IPS-18a (cell line): Measurements from ENCODE around the gene SFXN2.
"Not testable (repeated sequence)": the region's sequence is repeated elsewhere in the genome, so short reads cannot be mapped to it uniquely, and the experiment has no call there.

Experiments used
- H3K27ac ChIP-seq: one replicate; pipeline ENCODE4 v1.5.1; 2013; ENCODE audit warnings: low read length
- H3K27me3 ChIP-seq: one replicate; pipeline ENCODE4 v1.6.1; 2013; ENCODE audit warnings: mild to moderate bottlenecking, low read length; ENCODE audit not compliant: control insufficient read depth, insufficient read depth
- H3K36me3 ChIP-seq: one replicate; pipeline ENCODE4 v1.6.1; 2013; ENCODE audit warnings: low read depth, low read length; ENCODE audit not compliant: control insufficient read depth
- H3K4me1 ChIP-seq: one replicate; pipeline ENCODE4 v1.6.1; 2013; ENCODE audit warnings: low read depth, low read length; ENCODE audit not compliant: control insufficient read depth
- H3K4me3 ChIP-seq: one replicate; pipeline ENCODE4 v1.5.1; 2013; ENCODE audit warnings: low read length
- H3K9ac ChIP-seq: one replicate; pipeline ENCODE4 v1.6.1; 2013; ENCODE audit warnings: mild to moderate bottlenecking, low read length, moderate library complexity
- H3K9me3 ChIP-seq: one replicate; pipeline ENCODE4 v1.6.1; 2013; ENCODE audit warnings: low read depth, low read length; ENCODE audit not compliant: control insufficient read depth

The SFXN2 gene

DNA sequence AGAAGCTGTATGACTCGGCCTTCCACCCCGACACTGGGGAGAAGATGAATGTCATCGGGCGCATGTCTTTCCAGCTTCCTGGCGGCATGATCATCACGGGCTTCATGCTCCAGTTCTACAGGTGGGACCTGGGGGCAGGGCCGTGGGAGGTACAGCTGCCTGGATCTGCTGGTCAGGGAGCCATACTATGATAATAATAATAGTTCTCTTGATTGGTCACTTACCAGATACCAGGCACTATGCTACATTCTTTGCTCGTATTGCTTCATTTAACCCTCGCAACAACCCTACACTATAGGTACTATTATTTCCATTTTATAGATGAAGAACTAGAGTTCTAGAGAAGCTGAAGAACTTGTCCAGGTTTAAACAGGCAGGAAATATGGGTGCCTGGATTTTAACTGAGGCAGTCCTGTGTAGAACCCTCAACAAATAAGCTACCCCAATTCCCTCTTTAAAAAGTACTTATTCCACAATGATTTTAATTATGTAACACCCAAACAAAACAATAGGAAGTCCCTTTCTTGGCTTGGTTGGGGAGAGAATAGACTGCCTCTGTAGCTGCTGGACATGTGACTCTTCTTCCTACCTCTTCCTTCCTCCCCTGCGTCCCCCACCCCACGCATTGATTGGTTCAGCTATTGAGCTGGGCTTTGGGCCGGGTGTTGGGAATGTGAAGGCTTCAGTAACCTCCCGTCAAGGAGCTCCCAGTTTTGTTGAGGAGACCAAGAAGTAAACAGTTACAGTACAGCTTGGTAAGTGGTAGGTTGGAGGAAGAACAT is 12.8 kb downstream of the SFXN2 start:
- Histone ChIP-seq H3K4me1 (no peaks in the 10 kb centered on the region), H3K27ac (no peak overlapping the region), H3K9ac (no peak overlapping the region), H3K27me3 (no peaks in the 10 kb centered on the region), H3K9me3 (no peaks in the 10 kb centered on the region), H3K4me3 (no peak overlapping the region), H3K36me3 (peaks cover 37% of the 10 kb centered on the region)

DNA sequence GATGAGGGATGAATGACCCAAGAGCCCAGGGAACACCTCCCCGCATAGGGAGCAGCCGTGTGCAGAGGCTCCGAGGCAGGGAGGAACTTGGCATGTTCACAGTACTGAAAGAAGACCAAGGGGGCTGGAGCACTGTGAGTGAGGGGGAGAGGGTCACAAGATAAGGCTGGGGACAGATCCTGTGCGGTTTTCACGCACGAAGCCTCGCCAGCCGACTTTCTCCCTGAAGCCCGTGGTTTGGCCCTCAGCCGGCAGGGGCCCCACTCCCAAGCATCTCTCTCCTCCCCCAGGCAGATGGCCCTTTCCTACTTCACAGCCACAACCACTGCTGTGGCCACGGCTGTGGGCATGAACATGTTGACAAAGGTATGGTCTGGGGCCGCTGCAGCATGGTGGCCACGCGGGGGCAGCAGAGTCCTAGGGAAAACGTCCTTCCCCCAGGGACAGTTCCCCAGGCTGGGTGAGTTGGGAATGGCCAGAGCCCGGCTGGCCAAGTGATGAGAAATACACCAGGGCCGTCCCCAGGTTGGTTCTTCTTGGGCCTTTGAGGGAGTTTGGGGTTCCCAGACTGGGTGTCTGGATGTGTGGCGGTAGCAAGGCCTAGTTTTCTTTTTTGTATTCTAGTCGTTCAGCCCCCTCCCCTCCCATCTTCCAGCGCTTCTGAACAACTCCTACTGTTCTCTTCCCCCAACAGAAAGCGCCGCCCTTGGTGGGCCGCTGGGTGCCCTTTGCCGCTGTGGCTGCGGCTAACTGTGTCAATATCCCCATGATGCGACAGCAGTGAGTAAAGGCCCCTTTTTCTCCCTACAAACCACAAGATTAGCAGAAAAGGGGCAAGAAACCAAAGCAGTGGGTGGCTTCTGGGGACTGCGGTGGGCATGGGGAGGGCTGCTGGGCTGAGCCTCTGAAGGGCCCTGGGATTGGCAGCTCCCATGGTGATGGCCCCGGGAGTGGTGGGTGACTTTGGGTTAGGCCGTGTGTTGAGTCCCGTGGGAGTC is 14.9 kb downstream of the SFXN2 start:
- Histone ChIP-seq H3K27ac (no peak overlapping the region), H3K4me1 (no peaks in the 10 kb centered on the region), H3K36me3 (peaks cover 54% of the 10 kb centered on the region), H3K27me3 (no peaks in the 10 kb centered on the region), H3K9ac (no peak overlapping the region), H3K9me3 (no peaks in the 10 kb centered on the region), H3K4me3 (no peak overlapping the region)

DNA sequence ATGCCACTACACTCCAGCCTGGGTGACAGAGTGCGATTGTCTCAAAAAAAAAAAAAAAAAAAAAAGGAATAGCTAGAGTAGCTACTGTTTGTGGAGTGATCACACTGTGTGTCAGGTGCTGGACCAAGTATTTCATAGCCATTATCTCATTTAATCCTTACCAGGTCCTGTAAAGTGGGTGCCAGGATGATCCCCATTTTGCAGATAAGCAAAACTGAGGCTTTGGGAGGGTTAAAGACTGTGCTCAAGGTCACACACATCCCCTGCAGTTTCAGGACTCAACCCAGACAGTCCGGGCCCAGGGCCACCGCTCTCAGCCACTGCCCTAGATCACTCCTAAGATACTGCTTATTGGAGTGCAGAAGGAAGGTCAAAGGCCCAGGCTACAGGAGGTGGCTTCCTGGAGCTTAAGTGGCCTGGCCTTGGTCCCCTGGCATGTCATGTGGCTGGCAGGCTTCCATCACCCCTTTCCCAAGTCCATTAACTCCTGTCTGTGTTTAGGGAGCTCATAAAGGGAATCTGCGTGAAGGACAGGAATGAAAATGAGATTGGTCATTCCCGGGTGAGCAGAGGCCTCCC is 16.9 kb downstream of the SFXN2 start:
- Histone ChIP-seq H3K9ac (no peak overlapping the region), H3K4me1 (no peaks in the 10 kb centered on the region), H3K4me3 (no peak overlapping the region), H3K27ac (no peak overlapping the region), H3K9me3 (no peaks in the 10 kb centered on the region), H3K36me3 (peaks cover 62% of the 10 kb centered on the region), H3K27me3 (no peaks in the 10 kb centered on the region)

DNA sequence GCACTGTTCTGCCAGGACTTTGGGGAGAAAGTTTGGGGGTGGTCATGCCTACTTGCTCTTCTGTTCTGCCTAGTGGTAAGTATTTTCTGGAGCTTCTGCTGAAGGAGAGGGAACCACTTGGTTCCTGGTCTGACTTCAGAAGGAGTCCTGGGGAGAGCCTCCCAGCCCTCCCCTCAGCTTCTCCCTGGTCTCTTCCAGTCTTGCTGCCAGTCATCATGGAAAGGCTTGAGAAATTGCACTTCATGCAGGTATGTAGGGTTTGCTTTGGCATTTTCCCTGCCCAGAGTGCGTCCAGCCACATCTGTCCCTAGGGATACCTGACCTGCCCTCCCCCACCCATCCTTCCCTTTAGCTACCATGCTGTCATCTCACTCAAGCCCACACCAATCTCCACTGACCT is 18.2 kb downstream of the SFXN2 start:
- H3K27ac ChIP-seq = no peak overlapping the region
- H3K4me1 ChIP-seq = no peaks in the 10 kb centered on the region
- no peaks in the 10 kb centered on the region for H3K9me3 ChIP-seq
- H3K4me3 ChIP-seq = no peak overlapping the region
- peaks cover 54% of the 10 kb centered on the region for H3K36me3 ChIP-seq
- no peaks in the 10 kb centered on the region for H3K27me3 ChIP-seq
- H3K9ac ChIP-seq = no peak overlapping the region

DNA sequence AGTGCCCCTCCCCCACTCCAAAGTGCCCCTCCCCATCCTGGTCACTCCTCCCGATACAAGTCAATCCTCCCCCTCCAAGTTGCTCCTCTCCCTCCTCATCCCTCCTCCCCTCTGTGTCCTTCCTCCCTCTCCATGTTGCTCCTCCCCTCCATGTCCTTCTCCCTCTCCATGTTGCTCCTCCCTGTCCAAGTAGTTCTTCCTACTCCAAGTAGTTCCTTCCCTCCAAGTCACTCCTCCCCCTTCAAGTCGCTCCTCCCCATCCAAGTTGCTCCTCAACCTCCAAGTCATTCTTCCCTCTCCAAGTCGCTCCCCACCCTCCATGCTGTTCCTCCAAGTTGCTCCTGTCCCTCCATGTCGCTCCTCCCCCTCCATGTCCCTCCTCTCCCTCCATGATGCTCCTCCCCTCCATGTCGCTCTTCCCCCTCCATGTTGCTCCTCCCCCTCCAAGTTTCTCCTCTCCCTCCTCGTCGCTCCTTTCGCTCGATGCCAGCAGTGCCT is 20.7 kb downstream of the SFXN2 start:
- Histone ChIP-seq H3K27ac (no peak overlapping the region), H3K27me3 (no peaks in the 10 kb centered on the region), H3K9ac (no peak overlapping the region), H3K36me3 (peaks cover 50% of the 10 kb centered on the region), H3K4me1 (no peaks in the 10 kb centered on the region), H3K9me3 (no peaks in the 10 kb centered on the region), H3K4me3 (no peak overlapping the region)

DNA sequence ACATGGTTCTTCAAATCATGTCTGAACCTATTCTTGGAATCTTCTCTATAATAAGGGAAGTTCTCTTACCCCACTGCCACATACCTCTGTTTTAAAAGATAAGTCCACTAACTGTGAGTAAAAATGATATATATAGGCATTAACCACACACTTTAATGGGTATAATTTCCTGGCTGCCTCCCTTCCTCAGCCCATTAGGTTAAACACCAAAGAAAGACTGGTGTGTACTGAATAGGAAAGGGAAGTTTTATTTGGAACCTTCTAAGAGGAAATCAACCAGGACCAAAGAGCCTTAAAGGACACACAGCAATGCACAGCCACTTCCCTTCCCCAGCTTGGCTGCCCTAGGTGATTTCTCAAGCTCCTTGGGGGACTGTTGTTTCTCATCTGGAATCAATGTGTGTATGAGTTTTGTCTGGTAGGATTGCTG is 24.3 kb downstream of the SFXN2 start:
- Histone ChIP-seq H3K9me3 (no peaks in the 10 kb centered on the region), H3K4me3 (no peak overlapping the region), H3K4me1 (peaks cover 4% of the 10 kb centered on the region), H3K36me3 (peaks cover 24% of the 10 kb centered on the region), H3K27me3 (no peaks in the 10 kb centered on the region), H3K27ac (no peak overlapping the region), H3K9ac (no peak overlapping the region)

DNA sequence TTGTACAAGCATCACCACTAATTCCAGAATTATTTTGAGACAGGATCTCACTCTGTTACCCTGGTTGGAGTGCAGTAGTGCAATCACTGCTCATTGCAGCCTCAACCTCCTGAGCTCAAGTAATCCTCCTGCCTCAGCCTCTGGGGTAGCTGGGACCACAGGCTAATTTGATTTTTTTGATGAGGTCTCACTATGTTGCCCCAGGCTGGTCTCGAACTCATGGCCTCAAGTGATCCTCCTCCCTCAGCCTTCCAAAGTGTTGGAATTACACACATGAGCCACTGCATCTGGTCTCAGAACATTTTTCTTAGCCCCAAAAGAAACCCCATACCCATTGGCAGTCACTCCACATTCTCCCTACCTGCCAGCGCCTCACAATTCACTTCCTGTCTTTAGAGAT is 25.8 kb downstream of the SFXN2 start:
- no peaks in the 10 kb centered on the region for H3K9me3 ChIP-seq

DNA sequence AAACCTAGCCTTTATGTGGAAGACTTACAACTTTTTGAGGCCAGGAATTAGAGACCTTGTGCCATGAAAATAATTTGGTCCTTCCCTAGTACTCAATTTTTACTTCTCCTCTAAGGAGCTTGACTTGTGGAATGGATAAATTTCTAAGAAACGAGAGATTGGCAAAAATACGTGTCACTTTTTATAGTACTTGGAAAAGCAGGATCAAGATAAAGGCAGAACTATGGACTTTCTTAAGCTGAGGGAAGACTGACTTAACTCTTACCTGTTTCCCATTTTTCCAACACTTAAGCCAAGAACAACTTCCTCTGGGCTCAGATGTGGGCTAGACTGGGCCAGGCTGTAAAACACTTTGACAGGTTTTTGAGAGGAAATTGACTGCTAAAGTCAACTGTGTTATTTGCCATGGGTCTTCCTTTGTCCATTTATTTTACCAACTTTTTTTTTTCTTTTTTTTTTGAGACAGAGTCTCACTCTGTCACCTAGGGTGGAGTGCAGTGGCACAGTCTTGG is 27.3 kb downstream of the SFXN2 start:
- Histone ChIP-seq H3K9ac (no peak overlapping the region), H3K9me3 (no peaks in the 10 kb centered on the region), H3K4me1 (peaks cover 4% of the 10 kb centered on the region), H3K36me3 (peaks cover 10% of the 10 kb centered on the region), H3K27me3 (no peaks in the 10 kb centered on the region), H3K4me3 (no peak overlapping the region), H3K27ac (no peak overlapping the region)

More for the DNA sequence above, 25.8 kb downstream of the SFXN2 start:
- Histone ChIP-seq H3K4me1 (peaks cover 4% of the 10 kb centered on the region), H3K27ac (no peak overlapping the region), H3K36me3 (peaks cover 15% of the 10 kb centered on the region), H3K9ac (no peak overlapping the region), H3K4me3 (no peak overlapping the region), H3K27me3 (no peaks in the 10 kb centered on the region)

DNA sequence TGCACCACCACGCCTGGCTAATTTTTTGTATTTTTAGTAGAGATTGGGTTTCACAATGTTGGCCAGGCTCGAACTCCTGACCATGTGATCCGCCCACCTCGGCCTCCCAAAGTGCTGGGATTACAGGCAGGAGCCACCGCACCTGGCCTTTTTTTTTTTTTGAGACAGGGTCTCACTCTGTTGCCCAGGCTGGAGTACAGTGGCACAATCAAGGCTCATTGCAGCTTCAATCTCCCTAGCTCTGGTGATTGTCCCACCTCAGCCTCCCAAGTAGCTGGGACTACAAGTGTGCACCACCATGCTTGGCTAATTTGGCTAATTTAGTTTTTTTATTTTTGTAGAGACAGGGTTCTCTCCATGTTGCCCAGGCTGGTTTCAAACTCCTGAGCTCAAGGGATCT is 27.9 kb downstream of the SFXN2 start:
- not testable (repeated sequence) for H3K4me3 ChIP-seq, H3K27ac ChIP-seq, H3K9me3 ChIP-seq, H3K27me3 ChIP-seq, H3K4me1 ChIP-seq, H3K36me3 ChIP-seq, H3K9ac ChIP-seq

DNA sequence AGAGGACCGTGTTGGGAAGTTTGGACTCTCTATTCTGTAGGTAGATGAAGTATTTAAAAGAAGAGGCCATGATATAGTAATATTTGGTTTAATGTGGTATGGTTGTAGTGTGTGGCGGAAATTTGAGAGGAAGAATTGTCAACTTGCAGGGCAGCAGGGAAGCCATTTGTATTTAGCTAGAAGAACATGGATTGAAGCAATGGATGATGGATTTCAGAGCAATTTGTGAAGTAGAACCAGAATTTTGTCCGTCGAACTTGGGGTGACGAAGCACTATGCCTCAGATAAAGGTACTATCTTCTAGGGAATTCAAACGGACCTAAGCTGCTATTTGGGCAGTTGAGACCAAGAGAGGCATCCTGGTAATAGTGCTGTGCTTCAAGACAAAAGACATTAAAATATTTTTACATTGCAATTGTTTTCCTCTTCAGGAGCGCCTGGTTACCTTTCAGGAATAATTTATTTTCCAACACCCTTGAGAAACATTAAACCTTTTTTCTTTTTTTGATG is 28.7 kb downstream of the SFXN2 start:
- Histone ChIP-seq H3K36me3 (peaks cover 4% of the 10 kb centered on the region), H3K4me3 (peak overlapping the region; percentile 42), H3K27me3 (no peaks in the 10 kb centered on the region), H3K4me1 (peaks cover 4% of the 10 kb centered on the region), H3K9ac (no peak overlapping the region), H3K9me3 (no peaks in the 10 kb centered on the region), H3K27ac (no peak overlapping the region)
